Mesenteric fat pad (tissue), 1 donor: ENCODE data around the gene GALNT6. TPM values are rescaled to one million over a fixed set of nuclear protein-coding genes. Genes with fewer than 3 reads are reported as not detected.

Source experiments
- DNase-seq: peaks from one replicate; pipeline ENCODE4 v3.0.0-alpha.2; 2020; ENCODE audit warnings: low spot score
- total RNA-seq: library from RNA; stranded (reverse); fragmentation: NEBNext Ultra II Directional; extraction: Animal tissue kit (Norgen Biotek cat#: 25700); gene quantifications from one replicate; pipeline ENCODE4 v1.2.1, GENCODE V29; 2021
- donor health status: DM: yes; HTN: yes; CAD: no.

Gene GALNT6
- total RNA-seq, 1 donor from 2014 or later = 8.3 TPM

DNA sequence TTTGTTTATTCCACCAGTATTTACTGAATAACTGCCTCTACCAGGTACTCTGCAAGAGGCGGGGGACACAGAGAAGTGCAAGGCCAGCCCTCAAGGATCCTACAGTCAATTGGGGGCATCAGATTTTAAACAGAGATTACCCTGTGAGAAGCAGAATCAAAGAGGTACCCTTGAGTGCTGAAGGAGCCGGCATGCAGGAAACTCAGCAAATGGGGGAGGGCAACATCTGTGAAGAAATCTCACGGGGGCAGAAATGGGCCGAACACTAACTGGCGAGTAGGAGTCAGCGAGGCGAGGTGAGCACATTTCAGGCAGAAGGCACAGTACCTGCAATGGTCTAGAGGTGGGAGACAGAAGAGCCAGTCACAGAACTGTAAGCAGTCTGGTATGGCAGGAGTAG lies 9.0 kb downstream of the GALNT6 start:
- no peak for DNase-seq

DNA sequence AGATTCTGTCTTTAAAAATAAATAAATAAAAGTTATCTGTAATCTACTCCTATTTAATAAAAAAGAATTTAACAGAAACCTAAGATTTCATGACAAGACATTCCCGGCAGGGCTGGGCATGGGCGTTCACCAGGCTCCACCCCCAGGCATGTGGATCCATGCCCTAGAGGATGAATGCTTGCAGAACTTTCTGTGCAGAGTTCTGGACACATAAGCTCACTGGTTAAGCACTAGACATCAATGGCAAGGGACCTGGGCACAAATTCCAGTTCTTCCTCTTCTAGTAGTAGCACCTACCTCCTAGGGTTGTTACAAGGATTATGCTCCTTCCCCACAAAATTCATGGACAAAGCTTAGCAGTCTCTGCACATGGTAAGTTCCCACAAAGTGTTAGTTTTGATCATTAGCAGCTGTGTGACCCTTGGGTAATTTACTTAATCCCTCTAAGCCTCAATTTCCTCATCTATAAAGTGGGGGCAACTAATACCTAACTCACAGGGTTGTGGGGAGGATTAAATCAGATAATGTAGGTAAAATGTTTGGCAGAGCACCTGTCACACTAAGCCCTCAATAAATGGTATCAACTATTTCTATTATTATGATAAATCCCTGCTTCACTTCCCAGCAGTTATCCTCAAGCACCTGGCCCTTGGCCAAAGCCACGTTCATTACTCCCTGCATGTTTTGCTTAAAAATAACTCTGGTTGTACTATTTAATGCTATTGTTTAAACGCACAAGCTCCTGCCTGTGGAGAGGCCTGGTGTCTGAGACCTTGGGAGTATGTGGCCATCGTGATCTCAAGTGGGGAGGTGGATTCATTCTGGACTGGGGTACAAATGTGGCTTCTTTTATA lies 9.8 kb downstream of the GALNT6 start:
- DNase-seq = no peak

GRCh38 chr12:51379571-51379970 lies 11.6 kb downstream of the GALNT6 start:
- no peak for DNase-seq

DNA sequence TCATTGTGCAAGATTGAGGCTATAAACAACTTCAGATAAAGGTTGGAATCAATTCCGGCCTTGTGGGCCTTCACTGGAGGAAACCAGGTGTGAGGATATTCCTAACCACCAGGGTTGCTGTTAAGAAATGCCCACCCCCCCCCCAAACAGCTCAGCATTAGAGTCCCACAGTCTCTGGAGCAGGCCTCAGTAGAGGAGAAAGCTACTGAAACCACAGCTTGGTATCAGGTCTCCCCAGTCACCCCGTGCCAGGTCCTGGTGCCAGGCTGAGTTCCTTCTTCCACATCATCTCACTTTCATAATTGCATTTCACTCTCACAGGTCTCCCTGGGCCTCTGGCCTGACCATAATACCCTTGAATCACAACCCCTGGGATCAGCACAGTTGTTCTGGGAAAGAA lies 12.5 kb downstream of the GALNT6 start:
- no peak for DNase-seq

DNA sequence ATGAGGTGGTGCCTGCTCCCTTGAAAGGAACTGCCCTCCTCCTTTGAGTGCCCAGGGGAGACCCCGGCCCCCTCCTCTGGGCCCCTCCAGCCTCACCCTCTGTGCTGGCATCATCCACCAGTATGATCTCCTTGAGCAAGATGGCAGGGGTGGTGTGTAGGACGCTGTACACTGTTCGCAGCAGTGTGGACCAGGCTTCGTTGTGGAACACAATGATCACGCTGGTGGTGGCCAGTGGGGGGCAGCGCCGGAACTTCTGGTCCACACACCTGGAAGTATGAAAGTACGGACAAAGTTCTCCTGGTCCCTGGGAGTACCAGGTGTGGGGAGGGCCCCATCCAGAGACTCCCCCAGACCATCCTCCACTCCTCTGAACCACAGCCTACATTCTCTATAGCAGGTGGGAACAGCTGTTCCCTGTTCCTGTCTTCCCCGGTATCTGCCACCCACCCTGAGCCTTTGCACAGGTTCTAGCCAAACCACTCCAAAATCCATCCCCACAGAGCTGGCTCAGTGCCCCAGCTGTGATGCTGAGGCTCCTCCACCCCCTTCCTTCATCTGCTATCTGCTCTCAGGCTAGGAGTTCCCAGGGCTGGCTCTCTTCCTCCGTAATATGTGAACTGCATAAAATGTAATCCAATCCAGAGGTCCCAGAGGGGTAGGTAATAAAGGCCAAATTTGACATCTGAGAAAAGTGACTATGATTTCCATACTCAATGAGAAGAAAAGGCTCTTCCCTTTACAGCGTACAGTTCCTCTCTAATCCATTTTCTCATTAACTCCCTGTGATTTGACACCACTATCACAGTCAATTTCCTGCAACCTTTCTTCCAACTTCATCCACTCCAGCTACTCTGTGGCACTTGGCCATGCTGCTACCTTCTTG lies 13.9 kb downstream of the GALNT6 start:
- DNase-seq = no peak

DNA sequence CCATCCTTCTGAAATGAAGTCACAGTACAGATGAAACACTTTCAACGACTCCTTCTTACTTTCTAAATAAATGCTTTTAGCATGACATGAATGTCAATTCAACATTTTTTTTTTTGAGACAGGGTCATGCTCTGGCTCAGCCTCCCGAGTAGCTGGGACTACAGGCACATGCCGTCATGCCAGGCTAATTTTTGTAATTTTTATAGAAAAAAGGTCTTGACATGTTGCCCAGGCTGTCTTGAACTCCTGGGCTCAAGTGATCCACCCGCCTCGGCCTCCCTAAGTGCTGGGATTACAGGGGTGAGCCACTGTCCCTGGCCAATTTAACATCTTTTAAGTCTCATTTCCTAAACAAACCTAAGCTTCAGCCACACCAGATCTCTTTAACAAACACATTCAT lies 16.4 kb downstream of the GALNT6 start:
- no peak for DNase-seq

DNA sequence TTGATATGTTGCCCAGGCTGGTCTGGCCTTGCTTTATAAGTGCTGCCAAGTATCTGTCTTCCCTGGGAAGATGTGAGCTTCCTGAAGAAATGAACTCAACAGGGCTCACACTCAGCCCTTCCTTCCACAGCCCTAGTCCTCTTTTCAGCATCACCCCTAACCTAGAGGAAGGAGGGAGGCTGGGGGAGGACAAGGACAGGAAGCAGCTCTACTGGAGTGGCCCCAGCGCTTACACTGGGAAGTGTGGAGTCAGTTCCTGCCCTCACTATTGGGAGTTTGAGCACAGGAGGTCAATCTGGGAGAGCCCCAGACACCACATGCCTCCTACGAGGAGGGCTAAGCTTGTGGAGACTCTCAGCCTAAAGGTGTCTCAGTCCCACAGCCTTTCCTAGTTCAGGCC lies 16.8 kb downstream of the GALNT6 start:
- DNase-seq = no peak

GRCh38 chr12:51373187-51373586 lies 18.0 kb downstream of the GALNT6 start:
- no peak for DNase-seq

DNA sequence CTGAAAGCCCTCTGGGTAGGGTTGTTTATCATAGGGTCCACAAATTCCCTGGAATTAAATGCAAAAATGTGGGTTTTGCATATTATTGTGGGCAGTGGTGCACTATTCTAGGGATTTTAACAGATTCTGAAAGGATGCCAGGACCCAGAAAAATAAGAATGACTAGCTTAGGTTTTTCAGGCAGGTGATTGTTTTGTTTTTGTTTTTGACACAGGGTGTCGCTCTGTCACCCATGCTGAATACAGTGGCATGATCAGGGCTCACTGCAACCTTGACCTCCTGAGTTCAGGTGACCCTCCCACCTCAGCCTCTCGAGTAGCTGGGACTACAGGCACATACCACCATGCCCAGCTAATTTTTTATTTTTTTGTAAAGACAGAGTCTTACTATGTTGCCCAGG lies 19.2 kb downstream of the GALNT6 start:
- no peak for DNase-seq

DNA sequence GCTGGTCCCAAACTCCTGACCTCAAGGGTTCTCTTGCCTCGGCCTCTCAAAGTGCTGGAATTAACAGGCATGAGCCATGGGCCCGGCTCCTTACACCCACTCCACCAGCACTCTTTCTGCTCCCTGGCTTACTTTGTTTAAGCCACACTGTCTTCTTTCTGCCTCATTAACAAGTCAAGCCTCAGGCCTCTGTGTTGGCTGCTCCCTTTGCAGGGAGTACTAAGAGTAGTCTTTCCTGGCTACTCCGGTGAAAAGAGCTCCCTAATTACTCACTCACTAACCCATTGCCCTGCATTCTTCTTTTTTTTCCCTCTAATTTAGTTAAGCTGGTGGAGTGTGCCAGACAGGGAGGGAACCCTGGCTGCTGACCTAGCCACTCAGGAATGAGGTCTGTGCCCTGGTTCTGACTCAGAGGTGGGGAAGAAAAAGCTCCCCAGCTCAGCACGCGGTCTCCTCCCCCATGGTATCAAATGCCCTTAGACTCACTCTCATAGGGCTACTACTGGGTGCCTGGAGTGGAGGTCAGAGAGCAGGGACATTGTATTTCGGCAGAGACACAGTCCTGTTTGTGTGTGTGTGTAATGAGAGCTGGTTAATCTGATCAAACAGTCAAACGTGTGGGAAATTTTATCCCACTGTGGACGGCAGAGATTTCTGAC lies 19.8 kb downstream of the GALNT6 start:
- no peak for DNase-seq

GRCh38 chr12:51370667-51371066 lies 20.5 kb downstream of the GALNT6 start:
- no peak for DNase-seq

- DNase-seq = no peak
Measured at GRCh38 chr12:51369581-51369980, 21.6 kb downstream of the GALNT6 start.

DNA sequence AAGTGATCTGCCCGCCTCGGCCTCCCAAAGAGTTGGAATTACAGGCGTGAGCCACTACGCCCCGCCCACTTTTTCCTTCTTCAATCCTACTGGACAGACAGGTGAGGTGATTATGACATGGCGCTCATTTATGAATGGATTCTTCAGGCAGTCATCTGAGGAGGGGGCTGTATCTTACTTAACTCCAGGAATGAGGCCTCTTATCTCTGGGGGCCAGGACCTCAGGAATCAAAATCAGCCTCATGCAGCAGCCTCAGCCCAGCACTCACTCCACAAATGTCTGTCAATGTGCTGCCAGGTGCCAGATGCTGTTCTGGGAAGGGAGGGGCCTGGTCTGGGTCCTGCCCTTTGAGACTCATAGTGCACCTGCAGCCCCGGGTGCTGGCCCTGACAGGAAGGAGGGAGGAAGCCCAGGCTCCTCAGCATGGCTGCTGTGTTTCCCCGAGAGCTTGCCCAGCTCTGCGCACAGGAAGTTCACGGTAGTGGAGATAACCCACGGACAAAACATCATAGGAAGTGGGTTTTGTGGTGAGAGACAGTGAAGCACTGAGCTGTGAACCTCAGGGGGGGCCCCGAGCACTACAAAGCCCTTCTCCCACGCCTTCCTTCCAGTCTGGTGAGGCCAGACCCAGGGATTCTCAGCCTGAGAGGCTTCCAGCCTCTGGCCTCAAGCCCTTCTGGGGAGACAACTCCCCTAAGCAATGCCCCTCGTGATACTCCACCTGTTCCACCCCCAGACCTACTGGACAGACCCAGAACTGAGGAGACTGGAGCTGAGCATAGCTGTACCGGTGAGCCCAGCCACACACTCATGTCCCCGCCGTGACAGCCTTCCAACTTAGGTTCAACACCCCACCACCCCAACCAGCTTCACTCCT lies 22.3 kb downstream of the GALNT6 start:
- DNase-seq = no peak

- DNase-seq = no peak
Measured at GRCh38 chr12:51365276-51365675, 25.9 kb downstream of the GALNT6 start.

DNA sequence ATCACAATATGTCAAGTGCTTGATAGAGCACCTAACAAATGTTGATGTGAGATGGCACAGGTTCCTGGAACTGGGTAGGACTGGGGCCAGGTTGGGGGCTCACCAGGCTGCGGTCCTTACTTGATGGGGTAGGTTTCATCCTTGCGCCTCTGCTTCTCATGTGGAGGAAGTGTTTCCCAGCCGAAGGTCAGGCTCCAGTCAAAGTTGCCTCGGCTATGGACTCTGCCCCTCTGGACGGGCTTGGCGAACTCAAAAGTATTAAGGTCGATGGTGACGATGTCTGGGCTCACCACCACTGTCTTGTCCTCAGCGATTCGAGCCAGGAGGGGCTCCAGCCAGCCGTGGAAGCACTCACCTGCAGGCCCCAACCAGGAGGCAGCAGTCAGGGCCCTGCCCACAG lies 27.2 kb downstream of the GALNT6 start:
- no peak for DNase-seq

DNA sequence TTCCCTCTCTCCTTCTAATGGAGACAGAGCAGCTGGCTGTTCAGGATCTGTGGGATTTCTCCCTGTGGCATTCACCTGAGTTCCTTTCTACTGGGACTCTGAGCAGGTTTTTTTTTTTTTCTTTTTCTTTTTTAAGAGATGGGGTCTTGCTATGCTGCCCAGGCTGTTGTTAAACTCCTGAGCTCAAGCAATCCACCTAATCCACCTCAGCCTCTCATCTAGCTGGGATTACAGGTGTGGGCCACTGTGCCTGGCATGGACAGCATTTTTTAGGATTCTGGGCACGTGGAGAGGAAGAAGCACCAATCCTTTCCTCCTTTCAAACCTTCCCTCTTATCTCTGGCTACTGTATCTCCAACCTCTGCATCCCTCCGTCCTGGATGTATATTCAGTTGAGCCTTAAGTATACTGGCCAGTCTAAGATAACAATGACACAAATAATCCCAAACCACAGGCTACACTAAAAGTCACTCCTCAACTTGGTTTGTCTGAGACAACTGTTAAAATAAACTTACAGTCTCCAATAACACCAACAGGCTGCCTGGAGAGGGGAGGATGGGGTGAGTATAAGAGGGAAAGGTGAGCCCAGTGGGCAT lies 28.4 kb downstream of the GALNT6 start:
- no peak for DNase-seq

DNA sequence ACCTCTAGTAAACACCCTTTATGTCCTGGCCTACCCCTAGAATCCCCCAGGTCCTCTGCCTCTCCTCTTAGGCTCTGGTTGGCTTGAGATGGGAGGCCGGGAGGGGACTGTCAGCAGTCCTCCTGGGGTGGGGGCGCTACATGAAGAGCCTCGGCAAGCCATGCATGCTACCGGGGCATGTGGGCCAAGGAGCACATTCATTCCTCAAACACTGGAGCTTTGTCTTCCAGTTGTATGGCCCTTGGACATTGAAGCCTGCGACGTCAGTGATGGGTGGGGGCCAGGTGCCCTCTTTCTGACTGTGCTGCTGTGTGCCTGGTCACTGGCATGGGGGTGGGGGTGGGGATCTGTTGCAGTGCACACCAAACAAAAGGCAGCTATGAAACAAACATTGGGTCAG lies 28.9 kb downstream of the GALNT6 start:
- DNase-seq = no peak

DNA sequence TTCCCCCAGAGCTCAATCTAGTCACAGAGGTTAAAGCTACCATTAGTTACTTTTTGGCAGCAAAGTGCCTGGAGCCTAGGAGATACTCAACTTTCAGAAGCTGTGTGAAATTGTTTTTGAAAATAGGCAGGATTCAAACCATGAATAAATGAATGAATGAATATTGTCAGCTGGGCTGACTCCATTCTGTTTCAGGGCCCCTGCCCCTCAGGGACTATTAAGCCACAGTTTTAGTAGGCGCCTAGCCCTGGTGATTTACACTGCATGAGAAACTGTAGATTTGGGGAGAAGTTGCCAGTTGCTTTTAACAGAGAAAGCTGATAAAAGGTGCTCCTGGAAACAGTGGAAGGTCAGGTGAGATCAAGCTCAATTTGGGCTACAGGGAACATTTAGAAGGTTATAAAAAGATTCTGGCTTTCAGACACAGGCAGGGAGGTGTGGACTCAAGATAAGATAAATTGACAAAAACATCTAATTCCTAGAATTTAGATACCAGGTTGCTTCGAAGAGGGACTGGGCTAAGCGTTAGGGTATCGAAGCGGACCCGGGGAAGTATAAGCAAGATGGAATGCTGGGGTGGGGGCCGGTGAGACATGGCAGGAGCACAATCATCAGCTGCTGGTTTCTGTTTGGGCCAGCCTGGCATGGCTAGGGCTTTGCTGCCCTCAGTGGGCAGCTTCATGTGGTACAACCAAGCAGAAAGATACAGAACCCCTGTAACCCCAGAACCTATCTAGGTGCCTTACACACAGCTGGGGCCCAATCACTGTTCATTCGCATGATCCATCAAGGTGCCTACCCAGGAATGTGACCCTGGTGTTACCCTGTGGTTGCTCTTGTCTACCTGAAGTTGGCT lies 29.8 kb downstream of the GALNT6 start:
- DNase-seq = no peak

- DNase-seq = no peak
Measured at GRCh38 chr12:51360315-51360714, 30.9 kb downstream of the GALNT6 start.

DNA sequence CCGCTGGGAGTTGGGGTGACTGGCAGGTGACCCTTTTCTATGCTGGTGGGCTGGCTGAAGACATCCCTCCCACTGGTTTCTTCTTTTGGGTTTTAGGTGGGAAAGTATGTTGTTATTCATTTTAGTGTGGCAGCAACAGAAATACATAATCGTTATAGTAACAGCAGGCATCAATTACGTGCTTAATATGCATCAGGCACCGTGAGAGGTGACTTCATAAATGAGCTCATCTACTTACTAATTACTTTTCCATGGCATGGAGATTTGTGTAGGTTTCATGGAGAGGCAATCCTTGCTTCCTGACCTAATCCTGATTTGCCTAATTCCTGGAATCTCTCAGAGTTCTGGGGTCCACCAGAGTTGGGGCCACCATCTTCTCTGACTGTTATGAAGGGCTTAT lies 31.4 kb downstream of the GALNT6 start:
- DNase-seq = no peak
